Activated CD4-positive, alpha-beta memory T cell treated with anti-CD3 and anti-CD28 coated beads, Interleukin-2, amount 10 ng/mL, durations not matched to agents 7 days and 5 days (primary cell): ENCODE results near the gene ROR2. TPM values are rescaled to one million over a fixed set of nuclear protein-coding genes. Genes with fewer than 3 reads are reported as not detected.
"Not testable (repeated sequence)": the region's sequence is repeated elsewhere in the genome, so short reads cannot be mapped to it uniquely, and the experiment has no call there.

Experiments
- CTCF ChIA-PET: fragments of 350-600 bp; sonication (Branson Sonifier 250); formaldehyde crosslinking; loops from one replicate; lab custom pipeline; 2021; ENCODE audit warnings: antibody characterized with exemption, inconsistent platforms; lab: Charles Lee
- POLR2A ChIA-PET: fragments of 350-600 bp; sonication (Branson Sonifier 250); formaldehyde crosslinking; loops from one replicate; lab custom pipeline; 2021; ENCODE audit warnings: antibody characterized with exemption; lab: Charles Lee
- DNase-seq: peaks from one replicate; pipeline ENCODE4 v3.0.0-alpha.2; 2020
- H3K27ac Mint-ChIP-seq: one replicate; pipeline ENCODE4 v1.8.0; 2021; ENCODE audit warnings: mild to moderate bottlenecking, mixed read lengths
- H3K27me3 Mint-ChIP-seq: one replicate; pipeline ENCODE4 v1.8.0; 2021; ENCODE audit warnings: mixed read lengths
- H3K36me3 Mint-ChIP-seq: one replicate; pipeline ENCODE4 v1.8.0; 2021; ENCODE audit warnings: low read depth, mixed read lengths
- H3K4me1 Mint-ChIP-seq: one replicate; pipeline ENCODE4 v1.8.0; 2021; ENCODE audit warnings: mixed read lengths
- H3K4me3 Mint-ChIP-seq: one replicate; pipeline ENCODE4 v1.8.0; 2021; ENCODE audit warnings: mild to moderate bottlenecking, mixed read lengths
- H3K9me3 Mint-ChIP-seq: one replicate; pipeline ENCODE4 v1.8.0; 2021; ENCODE audit warnings: mixed read lengths
- total RNA-seq, 2 experiments: library from RNA; stranded (reverse); gene quantifications; one replicate each; pipeline ENCODE4 v1.2.3, GENCODE V29; 2021

Gene ROR2
- total RNA-seq, 2 experiments from 2014 or later, result 2.1 TPM

DNA sequence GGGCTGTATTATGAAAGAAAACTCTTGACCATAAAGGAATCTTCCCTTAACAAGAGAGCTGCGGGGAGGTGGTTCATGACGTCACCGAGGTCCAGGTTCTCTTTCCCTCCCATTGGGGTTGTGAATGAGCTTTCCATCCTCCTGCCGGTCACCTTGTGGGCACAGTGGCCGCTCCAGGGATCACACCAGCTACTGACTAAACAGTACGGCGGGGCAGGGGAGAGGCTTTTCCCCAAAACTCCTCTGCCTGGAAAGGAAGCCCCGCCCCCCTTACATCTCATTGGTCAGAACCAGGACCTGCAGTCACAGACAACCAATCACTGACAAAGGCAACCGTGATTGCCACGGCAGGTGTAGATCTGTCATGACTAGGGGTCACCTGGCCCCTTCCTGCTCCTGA is 35.6 kb downstream of the ROR2 start:
- Mint-ChIP-seq H3K4me1 (peaks cover 6% of the 10 kb centered on the region), H3K4me3 (no peak overlapping the region), H3K27me3 (peaks cover 25% of the 10 kb centered on the region), H3K9me3 (no peaks in the 10 kb centered on the region), H3K27ac (no peak overlapping the region), H3K36me3 (peaks cover 2% of the 10 kb centered on the region)
- POLR2A ChIA-PET, result no interaction called here
- no peak for DNase-seq
- CTCF ChIA-PET, result no interaction called here

DNA sequence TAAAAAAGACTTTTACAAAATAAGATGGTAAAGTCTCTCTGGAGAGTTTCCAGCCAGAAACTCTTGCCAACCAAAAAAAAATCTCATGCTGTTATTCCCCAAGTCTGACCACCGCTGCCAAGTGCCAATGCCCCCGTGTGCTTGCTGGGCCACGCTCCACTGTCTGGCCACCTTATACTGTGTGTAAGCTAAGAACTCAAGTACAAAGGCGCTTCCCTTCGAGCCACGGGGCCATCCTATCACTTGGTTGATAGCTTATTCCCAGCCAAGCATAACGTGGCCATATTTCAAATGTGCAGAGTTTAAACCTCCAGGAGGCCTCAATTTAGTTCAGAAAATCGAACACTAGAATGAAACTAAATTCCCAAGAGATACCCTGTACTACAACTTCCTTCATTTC is 36.0 kb downstream of the ROR2 start:
- CTCF ChIA-PET, result no interaction called here
- H3K4me3 Mint-ChIP-seq, result no peak overlapping the region

DNA sequence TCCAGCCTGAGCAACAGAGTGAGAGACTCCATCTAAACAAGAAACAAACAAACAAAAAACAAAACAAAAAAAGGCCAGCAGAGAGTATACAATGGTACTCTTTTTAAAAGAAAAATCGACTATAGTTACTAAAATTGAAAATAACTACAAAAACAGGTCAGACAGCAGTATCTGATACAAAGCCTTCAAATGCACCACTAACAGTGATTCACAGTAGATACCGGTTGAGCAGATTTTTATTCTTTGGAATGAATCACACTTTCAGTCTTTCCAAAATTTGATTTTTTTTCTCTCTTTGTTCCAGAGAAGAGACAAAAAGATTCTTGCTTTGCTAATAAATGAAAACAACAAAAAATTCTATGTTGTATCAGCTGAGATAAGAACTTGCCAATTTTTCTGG is 36.9 kb downstream of the ROR2 start:
- Mint-ChIP-seq H3K4me3 (no peak overlapping the region), H3K4me1 (peaks cover 15% of the 10 kb centered on the region)
- POLR2A ChIA-PET, result no interaction called here

More for the DNA sequence above, 36.0 kb downstream of the ROR2 start:
- peaks cover 21% of the 10 kb centered on the region for H3K27me3 Mint-ChIP-seq
- POLR2A ChIA-PET, result no interaction called here
- no peak overlapping the region for H3K27ac Mint-ChIP-seq
- peaks cover 2% of the 10 kb centered on the region for H3K36me3 Mint-ChIP-seq
- H3K9me3 Mint-ChIP-seq, result no peaks in the 10 kb centered on the region
- H3K4me1 Mint-ChIP-seq, result peaks cover 9% of the 10 kb centered on the region
- DNase-seq, result no peak

DNA sequence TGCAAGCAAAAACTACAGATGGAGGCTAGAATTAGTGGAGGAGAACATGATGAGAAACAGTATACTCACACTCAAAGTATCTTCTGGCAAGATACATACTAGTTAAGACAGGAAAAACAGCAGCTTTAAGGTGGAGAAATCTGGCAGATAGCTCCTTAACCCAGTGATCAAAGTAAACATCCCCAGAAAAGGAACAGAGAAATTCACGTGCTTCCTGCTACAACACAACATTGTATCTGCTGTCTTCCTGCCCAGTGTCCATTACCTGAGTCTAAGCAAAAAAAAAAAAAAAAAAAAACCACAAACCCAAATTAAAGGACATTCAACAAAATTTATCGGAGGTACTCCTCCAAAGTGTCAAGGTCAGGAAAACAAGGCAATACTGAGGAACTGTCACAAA is 38.4 kb downstream of the ROR2 start:
- H3K9me3 Mint-ChIP-seq, result no peaks in the 10 kb centered on the region
- H3K27ac Mint-ChIP-seq, result no peak overlapping the region

More for the DNA sequence above, 36.9 kb downstream of the ROR2 start:
- Mint-ChIP-seq H3K9me3 (no peaks in the 10 kb centered on the region), H3K36me3 (peaks cover 2% of the 10 kb centered on the region), H3K27me3 (peaks cover 18% of the 10 kb centered on the region), H3K27ac (no peak overlapping the region)
- CTCF ChIA-PET, result interaction anchor here (0.7 kb wide), 1 partner anchor 37 kb away, joined by 3 read pairs; the partner anchor contains the start of gene ROR2
- DNase-seq, result no peak

DNA sequence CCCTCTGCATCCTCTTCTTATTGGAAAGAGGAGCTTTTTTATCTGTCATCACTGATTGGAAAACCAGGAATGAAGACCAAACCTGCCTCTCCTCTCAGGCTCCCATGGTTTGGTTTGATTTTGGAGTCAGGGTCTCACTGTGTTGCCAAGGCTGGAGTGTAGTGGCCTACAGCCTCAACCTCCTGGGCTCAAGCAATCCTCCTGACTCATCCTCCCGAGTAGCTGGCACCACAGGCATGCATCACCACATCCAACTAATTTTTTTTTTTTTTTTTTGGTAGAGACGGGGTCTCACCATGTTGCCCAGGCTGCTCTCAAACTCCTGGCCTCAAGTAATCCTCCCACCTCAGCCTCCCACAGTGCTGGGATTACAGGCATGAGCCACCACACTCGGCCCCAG is 40.8 kb downstream of the ROR2 start:
- CTCF ChIA-PET, DNase-seq, H3K9me3 Mint-ChIP-seq, H3K4me3 Mint-ChIP-seq, H3K36me3 Mint-ChIP-seq, POLR2A ChIA-PET, H3K27ac Mint-ChIP-seq, H3K27me3 Mint-ChIP-seq: not testable (repeated sequence)
- H3K4me1 Mint-ChIP-seq, result peaks cover 29% of the 10 kb centered on the region

More for the DNA sequence above, 38.4 kb downstream of the ROR2 start:
- H3K4me1 Mint-ChIP-seq, result peaks cover 29% of the 10 kb centered on the region
- peaks cover 12% of the 10 kb centered on the region for H3K27me3 Mint-ChIP-seq
- CTCF ChIA-PET, result interaction anchor here (1.6 kb wide), 1 partner anchor 43 kb away, joined by 6 read pairs; no protein-coding TSS in a partner anchor
- H3K36me3 Mint-ChIP-seq, result peaks cover 2% of the 10 kb centered on the region
- no peak for DNase-seq
- POLR2A ChIA-PET, result no interaction called here
- no peak overlapping the region for H3K4me3 Mint-ChIP-seq

DNA sequence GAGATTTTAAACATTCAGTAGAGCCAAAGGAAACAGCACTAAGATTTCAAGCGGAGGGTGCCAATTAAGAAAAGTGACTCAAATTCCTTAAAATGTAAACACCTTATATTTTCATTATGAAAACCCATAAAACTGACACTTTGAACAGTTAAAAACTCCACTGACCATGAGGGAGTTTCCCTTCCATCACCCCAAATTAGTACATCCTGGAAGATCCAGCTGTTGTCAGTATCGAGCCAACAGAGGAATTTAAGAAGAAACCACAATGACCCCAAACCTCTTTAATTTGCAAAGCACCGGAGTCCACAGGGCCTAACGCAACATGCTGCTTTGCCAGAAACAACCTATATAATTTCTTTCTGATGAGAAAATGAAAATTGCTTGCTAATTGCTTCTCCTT is 41.3 kb downstream of the ROR2 start:
- no peak overlapping the region for H3K27ac Mint-ChIP-seq
- POLR2A ChIA-PET, result interaction anchor here (0.7 to 1.6 kb wide), 2 partner anchors 23 to 110 kb away, joined by 3 read pairs; no protein-coding TSS in a partner anchor
- H3K4me3 Mint-ChIP-seq, result no peak overlapping the region
- CTCF ChIA-PET, result interaction anchor here (3.4 kb wide), 1 partner anchor 41 kb away, joined by 17 read pairs; the partner anchor contains the start of gene ROR2
- H3K27me3 Mint-ChIP-seq, result peaks cover 4% of the 10 kb centered on the region
- no peaks in the 10 kb centered on the region for H3K9me3 Mint-ChIP-seq
- peaks cover 2% of the 10 kb centered on the region for H3K36me3 Mint-ChIP-seq
- H3K4me1 Mint-ChIP-seq, result peaks cover 29% of the 10 kb centered on the region
- no peak for DNase-seq

DNA sequence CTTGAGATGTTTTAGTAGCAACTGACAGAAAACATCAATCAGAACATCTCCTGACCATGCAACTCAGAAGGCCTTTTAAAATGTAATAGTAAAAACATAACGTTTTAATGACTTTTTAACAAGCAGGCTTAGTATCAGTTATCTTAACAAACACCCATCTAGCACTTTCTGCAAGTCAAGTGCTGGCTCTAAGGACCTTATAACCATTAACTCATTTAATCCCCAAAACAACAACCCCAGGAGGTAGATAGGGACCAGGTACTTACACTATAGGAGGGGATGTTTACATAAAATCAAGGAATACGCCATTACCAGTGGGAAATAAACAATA is 41.8 kb downstream of the ROR2 start:
- ChIA-PET CTCF (interaction anchor here (3.4 kb wide), 1 partner anchor 42 kb away, joined by 17 read pairs; the partner anchor contains the start of gene ROR2), POLR2A (interaction anchor here (0.7 to 1.6 kb wide), 2 partner anchors 23 to 109 kb away, joined by 3 read pairs; no protein-coding TSS in a partner anchor)
- Mint-ChIP-seq H3K4me3 (no peak overlapping the region), H3K9me3 (no peaks in the 10 kb centered on the region), H3K4me1 (peaks cover 29% of the 10 kb centered on the region), H3K27me3 (peaks cover 8% of the 10 kb centered on the region), H3K36me3 (peaks cover 2% of the 10 kb centered on the region), H3K27ac (no peak overlapping the region)
- no peak for DNase-seq

DNA sequence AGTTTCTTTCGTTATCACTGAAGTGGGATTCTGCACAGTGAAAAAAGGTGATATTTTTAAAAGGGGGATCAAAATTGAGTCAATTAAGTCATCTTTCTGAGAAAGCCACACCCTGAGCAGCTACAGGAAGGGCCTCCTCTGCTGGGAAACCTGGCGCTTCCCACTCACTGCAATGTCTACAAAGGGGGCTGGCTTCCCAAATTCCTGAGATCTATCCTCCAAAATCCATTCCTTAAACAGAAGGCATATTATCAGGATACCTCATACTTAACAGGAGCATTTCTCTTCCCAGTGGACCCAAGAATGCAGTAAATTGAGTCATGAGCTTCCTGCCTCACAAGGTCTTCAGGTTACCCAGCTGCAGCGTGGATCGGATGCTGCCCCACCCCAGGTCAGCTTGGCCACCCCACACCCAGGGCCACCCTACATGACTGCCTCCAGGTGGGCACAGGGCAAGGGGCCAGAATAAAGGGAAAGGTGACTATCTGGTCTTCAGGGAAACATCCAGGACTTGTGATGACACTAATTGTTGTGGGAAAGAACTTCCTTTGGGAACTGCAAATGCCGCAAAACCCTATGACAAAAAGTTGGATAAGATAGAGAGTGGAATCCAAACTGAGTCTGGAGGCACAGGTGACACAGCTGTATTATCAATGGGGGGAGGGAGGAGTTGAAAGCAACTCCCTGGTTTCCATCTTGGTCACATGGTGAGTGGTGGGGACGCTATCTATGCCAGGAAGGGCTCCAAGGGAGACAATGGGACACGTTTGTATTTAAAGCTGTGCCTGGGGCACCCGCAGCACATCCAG is 42.3 kb downstream of the ROR2 start:
- CTCF ChIA-PET, result interaction anchor here (0.8 to 3.4 kb wide), 2 partner anchors 42 to 67 kb away, joined by 3 to 17 read pairs; partner anchors contain the start of gene ROR2
- H3K9me3 Mint-ChIP-seq, result no peaks in the 10 kb centered on the region
- peaks cover 9% of the 10 kb centered on the region for H3K27me3 Mint-ChIP-seq
- peak overlapping the region; percentile 53 for H3K4me3 Mint-ChIP-seq
- DNase-seq, result no peak
- POLR2A ChIA-PET, result interaction anchor here (0.7 to 1.6 kb wide), 2 partner anchors 24 to 109 kb away, joined by 3 read pairs; no protein-coding TSS in a partner anchor
- peaks cover 2% of the 10 kb centered on the region for H3K36me3 Mint-ChIP-seq
- no peak overlapping the region for H3K27ac Mint-ChIP-seq
- peaks cover 29% of the 10 kb centered on the region for H3K4me1 Mint-ChIP-seq

DNA sequence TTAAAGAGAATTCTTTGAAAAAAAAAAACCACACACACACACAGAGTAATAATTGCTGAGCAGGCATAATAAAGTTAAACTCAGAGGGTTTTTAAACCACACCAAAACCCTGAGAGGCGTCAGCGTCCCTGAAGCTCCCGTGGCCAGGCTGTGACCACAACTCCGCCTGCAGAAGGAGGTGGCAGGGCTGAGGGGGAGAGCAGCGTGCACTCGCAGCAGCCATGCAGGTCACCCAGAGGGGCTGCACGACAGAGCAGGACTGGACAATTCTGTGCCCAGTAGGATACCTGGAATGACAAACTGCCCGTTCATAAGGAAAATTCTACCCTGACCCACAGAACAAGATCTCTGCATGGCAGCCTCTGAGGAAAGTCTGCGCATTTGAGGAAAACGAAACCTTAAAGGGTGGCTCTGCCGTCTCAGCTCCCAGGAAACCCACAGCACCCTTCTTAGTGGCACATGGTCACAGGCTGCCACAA is 44.0 kb downstream of the ROR2 start:
- ChIA-PET CTCF (interaction anchor here (3.4 kb wide), 1 partner anchor 44 kb away, joined by 17 read pairs; the partner anchor contains the start of gene ROR2), POLR2A (interaction anchor here (0.8 to 1.3 kb wide), 5 partner anchors 27 to 107 kb away, joined by 3 to 5 read pairs (median 3); no protein-coding TSS in a partner anchor)
- Mint-ChIP-seq H3K27me3 (peaks cover 11% of the 10 kb centered on the region), H3K4me1 (peaks cover 23% of the 10 kb centered on the region), H3K4me3 (no peak overlapping the region), H3K36me3 (peaks cover 2% of the 10 kb centered on the region), H3K27ac (no peak overlapping the region), H3K9me3 (no peaks in the 10 kb centered on the region)
- DNase-seq, result peak; percentile 87

DNA sequence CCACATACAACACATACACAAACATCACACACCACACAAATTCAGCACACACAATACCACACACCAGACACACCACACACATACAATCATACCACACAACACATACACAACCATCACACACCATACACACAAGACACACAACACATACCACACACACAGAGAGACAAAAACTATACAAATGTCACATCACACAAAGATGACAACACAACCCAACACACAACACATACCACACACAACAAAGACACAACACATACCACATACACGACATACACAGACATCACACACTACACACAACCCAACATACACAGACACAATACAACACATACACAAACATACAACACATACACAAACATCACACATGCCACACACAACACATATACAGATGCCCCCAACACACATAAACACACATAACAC is 44.8 kb downstream of the ROR2 start:
- Mint-ChIP-seq H3K27ac (no peak overlapping the region), H3K36me3 (peaks cover 1% of the 10 kb centered on the region), H3K4me1 (peaks cover 23% of the 10 kb centered on the region), H3K4me3 (no peak overlapping the region), H3K9me3 (no peaks in the 10 kb centered on the region), H3K27me3 (peaks cover 10% of the 10 kb centered on the region)
- CTCF ChIA-PET, result interaction anchor here (3.4 kb wide), 1 partner anchor 45 kb away, joined by 17 read pairs; the partner anchor contains the start of gene ROR2
- DNase-seq, result no peak
- POLR2A ChIA-PET, result interaction anchor here (0.8 to 1.3 kb wide), 3 partner anchors 27 to 47 kb away, joined by 3 to 5 read pairs (median 3); no protein-coding TSS in a partner anchor

DNA sequence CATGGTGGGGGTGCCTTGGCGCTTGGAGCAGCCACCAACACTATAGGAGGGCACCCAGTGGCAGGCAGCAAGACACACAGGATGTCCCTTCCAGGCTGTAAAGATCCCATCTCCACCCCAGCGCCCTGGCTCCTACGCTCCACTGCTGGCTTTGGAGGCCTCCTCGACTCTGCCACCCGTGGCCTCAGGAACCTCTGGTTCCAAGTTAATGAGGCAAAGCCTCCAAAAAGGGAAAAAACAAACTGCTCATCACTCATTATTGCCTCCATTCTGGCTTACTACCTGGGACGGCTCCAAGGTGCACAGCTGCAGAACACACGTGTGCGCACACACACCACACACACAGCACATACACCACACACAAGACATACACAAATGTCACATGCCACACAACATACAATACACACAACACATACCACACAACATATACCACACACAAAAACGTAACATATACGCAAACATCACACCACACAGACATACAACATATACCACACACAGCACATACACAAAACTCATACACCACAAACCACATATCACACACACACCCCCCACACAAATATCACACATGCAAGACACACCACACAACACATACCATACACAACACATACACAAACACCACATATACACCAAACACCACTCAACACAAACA is 45.3 kb downstream of the ROR2 start:
- H3K9me3 Mint-ChIP-seq, result no peaks in the 10 kb centered on the region
- H3K4me1 Mint-ChIP-seq, result peaks cover 23% of the 10 kb centered on the region
- CTCF ChIA-PET, result no interaction called here

DNA sequence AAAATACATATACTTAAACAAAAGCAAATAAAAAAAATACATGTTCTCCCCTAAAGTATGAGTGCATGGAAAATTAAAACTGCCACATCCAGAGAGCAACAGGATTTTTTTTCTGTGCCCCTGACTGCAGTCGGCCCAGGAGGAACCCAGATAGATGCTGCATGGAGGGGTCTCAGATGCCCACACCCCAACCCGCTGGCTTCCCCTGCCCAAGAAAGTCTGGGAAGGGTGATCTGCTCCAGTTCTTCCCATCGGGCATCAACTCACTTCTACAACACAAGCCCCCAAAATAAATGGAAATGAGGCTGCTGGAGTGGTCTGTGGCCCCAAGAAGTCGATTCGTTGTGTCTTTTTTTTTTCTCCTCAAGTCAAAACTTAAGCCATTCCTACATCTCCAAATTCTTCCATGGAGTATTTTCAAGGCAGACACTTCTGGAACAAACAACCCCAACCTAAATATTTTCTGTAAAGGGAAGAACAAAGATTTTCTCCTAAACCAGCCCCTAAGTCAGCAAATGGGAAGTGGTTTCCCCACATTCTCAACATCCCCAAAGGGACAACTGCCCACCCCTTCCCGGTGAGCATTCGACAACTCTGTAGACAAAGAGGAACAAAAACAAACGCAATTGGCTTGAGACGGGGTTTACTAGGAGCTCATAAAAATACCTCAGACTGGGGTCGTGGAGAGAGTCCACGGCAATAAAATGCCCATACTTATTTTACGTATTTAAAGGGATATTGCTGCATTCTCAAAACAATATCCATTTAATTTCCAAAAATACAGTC is 46.7 kb downstream of the ROR2 start:
- DNase-seq, result no peak
- H3K27ac Mint-ChIP-seq, result no peak overlapping the region
- CTCF ChIA-PET, result no interaction called here
- H3K4me1 Mint-ChIP-seq, result peaks cover 16% of the 10 kb centered on the region
- POLR2A ChIA-PET, result no interaction called here
- H3K9me3 Mint-ChIP-seq, result no peaks in the 10 kb centered on the region
- H3K4me3 Mint-ChIP-seq, result no peak overlapping the region
- H3K27me3 Mint-ChIP-seq, result peaks cover 13% of the 10 kb centered on the region
- no peaks in the 10 kb centered on the region for H3K36me3 Mint-ChIP-seq

More for the DNA sequence above, 45.3 kb downstream of the ROR2 start:
- H3K36me3 Mint-ChIP-seq, result no peaks in the 10 kb centered on the region
- H3K27ac Mint-ChIP-seq, result no peak overlapping the region
- no peak for DNase-seq
- peaks cover 9% of the 10 kb centered on the region for H3K27me3 Mint-ChIP-seq
- no peak overlapping the region for H3K4me3 Mint-ChIP-seq
- POLR2A ChIA-PET, result no interaction called here
